H9 (cell line): ENCODE data around the gene RALGAPB. TPM values are rescaled to one million over a fixed set of nuclear protein-coding genes. Genes with fewer than 3 reads are reported as not detected.

ENCODE experiments used
- DNase-seq: peaks from one replicate; pipeline ENCODE4 v3.0.0-alpha.2; 2017
- H2AFZ ChIP-seq: one replicate; pipeline ENCODE4 v1.6.1; 2013; ENCODE audit warnings: mild to moderate bottlenecking, low read length, control low read depth, moderate library complexity
- H2AK5ac ChIP-seq: 2 replicates; pipeline ENCODE4 v1.6.1; 2013; ENCODE audit warnings: low read length, control low read depth, mixed read lengths; ENCODE audit not compliant: insufficient read length
- H2BK120ac ChIP-seq: one replicate; pipeline ENCODE4 v1.6.1; 2013; ENCODE audit warnings: low read depth, mild to moderate bottlenecking, low read length, control low read depth, inconsistent platforms; ENCODE audit not compliant: poor library complexity, severe bottlenecking
- H2BK12ac ChIP-seq: 2 replicates; pipeline ENCODE4 v1.6.1; 2013; ENCODE audit warnings: low read length, control low read depth, mixed read lengths, low read depth; ENCODE audit not compliant: insufficient read length
- H2BK15ac ChIP-seq: 2 replicates; pipeline ENCODE4 v1.6.1; 2013; ENCODE audit warnings: low read depth, low read length, control low read depth
- H2BK20ac ChIP-seq: one replicate; pipeline ENCODE4 v1.6.1; 2013; ENCODE audit warnings: low read depth, mild to moderate bottlenecking, low read length, control low read depth, inconsistent platforms; ENCODE audit not compliant: poor library complexity, severe bottlenecking
- H2BK5ac ChIP-seq: 2 replicates; pipeline ENCODE4 v1.6.1; 2013; ENCODE audit warnings: low read length, control low read depth, mixed read lengths; ENCODE audit not compliant: insufficient read length
- H3K14ac ChIP-seq: 2 replicates; pipeline ENCODE4 v1.6.1; 2013; ENCODE audit warnings: low read length, control low read depth; ENCODE audit not compliant: insufficient read depth
- H3K18ac ChIP-seq: 2 replicates; pipeline ENCODE4 v1.6.1; 2013; ENCODE audit warnings: low read depth, mild to moderate bottlenecking, mixed read lengths, low read length, control low read depth; ENCODE audit not compliant: insufficient read length
- H3K23ac ChIP-seq: 2 replicates; pipeline ENCODE4 v1.6.1; 2013; ENCODE audit warnings: low read length, control low read depth, mixed read lengths, low read depth; ENCODE audit not compliant: insufficient read length
- H3K23me2 ChIP-seq: 2 replicates; pipeline ENCODE4 v1.6.1; 2013; ENCODE audit warnings: low read depth, mild to moderate bottlenecking, mixed read lengths, low read length, control low read depth; ENCODE audit not compliant: insufficient read length, poor library complexity, severe bottlenecking
- H3K27ac ChIP-seq: 2 replicates; pipeline ENCODE4 v1.5.1; 2013; ENCODE audit warnings: low read length, control low read depth, mixed read lengths, low read depth; ENCODE audit not compliant: insufficient read length
- H3K27me3 ChIP-seq: 2 replicates; pipeline ENCODE4 v1.6.1; 2013; ENCODE audit warnings: low read length, control low read depth, inconsistent platforms; ENCODE audit not compliant: insufficient read depth
- H3K4ac ChIP-seq: 2 replicates; pipeline ENCODE4 v1.6.1; 2013; ENCODE audit warnings: low read depth, mild to moderate bottlenecking, control low read depth, inconsistent platforms, low read length, moderate library complexity
- H3K4me1 ChIP-seq: 2 replicates; pipeline ENCODE4 v1.6.1; 2013; ENCODE audit warnings: low read length, control low read depth, inconsistent platforms; ENCODE audit not compliant: insufficient read depth
- H3K4me2 ChIP-seq: 2 replicates; pipeline ENCODE4 v1.6.1; 2013; ENCODE audit warnings: low read length, control low read depth, mixed read lengths; ENCODE audit not compliant: insufficient read length, insufficient read depth
- H3K56ac ChIP-seq: 2 replicates; pipeline ENCODE4 v1.6.1; 2013; ENCODE audit warnings: low read depth, mild to moderate bottlenecking, mixed read lengths, low read length, control low read depth; ENCODE audit not compliant: insufficient read length
- H3K79me1 ChIP-seq: 2 replicates; pipeline ENCODE4 v1.6.1; 2013; ENCODE audit warnings: low read depth, mild to moderate bottlenecking, moderate library complexity, low read length, control low read depth, inconsistent platforms; ENCODE audit not compliant: insufficient read depth, poor library complexity, severe bottlenecking
- H3K79me2 ChIP-seq: 2 replicates; pipeline ENCODE4 v1.6.1; 2013; ENCODE audit warnings: low read length, control low read depth, inconsistent platforms; ENCODE audit not compliant: insufficient read depth
- H3K9ac ChIP-seq: 2 replicates; pipeline ENCODE4 v1.6.1; 2013; ENCODE audit warnings: low read length, control low read depth, mixed read lengths; ENCODE audit not compliant: insufficient read length; ENCODE audit errors: extremely low read depth
- H3K9me3 ChIP-seq: one replicate; pipeline ENCODE4 v1.6.1; 2013; ENCODE audit warnings: low read depth, low read length, inconsistent platforms; ENCODE audit not compliant: control insufficient read depth
- H3T11ph ChIP-seq: one replicate; pipeline ENCODE4 v1.6.1; 2013; ENCODE audit warnings: mild to moderate bottlenecking, low read length, control low read depth, inconsistent platforms
- H4K20me1 ChIP-seq: one replicate; pipeline ENCODE4 v1.6.1; 2013; ENCODE audit not compliant: control insufficient read depth, insufficient read length, insufficient read depth
- H4K5ac ChIP-seq: 2 replicates; pipeline ENCODE4 v1.6.1; 2013; ENCODE audit warnings: low read depth, mild to moderate bottlenecking, mixed read lengths, low read length, control low read depth; ENCODE audit not compliant: insufficient read length
- H4K8ac ChIP-seq: replicated peaks from 2 replicates; pipeline ENCODE4 v1.6.1; 2013; ENCODE audit warnings: low read length, control low read depth, mixed read lengths, low read depth; ENCODE audit not compliant: insufficient read length
- H4K91ac ChIP-seq: 2 replicates; pipeline ENCODE4 v1.6.1; 2013; ENCODE audit warnings: low read depth, mild to moderate bottlenecking, moderate library complexity, mixed read lengths, low read length, control low read depth; ENCODE audit not compliant: insufficient read length
- H3K27ac Mint-ChIP-seq, 3 experiments: 2 replicates in 2 of 3; 3 replicates in 1 of 3; pipeline ENCODE4 v1.8.0; 2020 to 2021; ENCODE audit warnings: mixed read lengths in 3 of 3, mild to moderate bottlenecking in 1 of 3, moderate library complexity in 1 of 3
- H3K27me3 Mint-ChIP-seq: 2 replicates; pipeline ENCODE4 v1.8.0; 2021; ENCODE audit warnings: low read depth, mild to moderate bottlenecking, moderate library complexity, mixed read lengths
- H3K36me3 Mint-ChIP-seq, 3 experiments: 2 replicates in 2 of 3; 3 replicates in 1 of 3; pipeline ENCODE4 v1.8.0; 2020 to 2021; ENCODE audit warnings: low read depth in 3 of 3, mixed read lengths in 3 of 3; ENCODE audit not compliant: insufficient read depth in 1 of 3
- H3K4me1 Mint-ChIP-seq, 2 experiments: 2 replicates each; pipeline ENCODE4 v1.8.0; 2020; ENCODE audit warnings: mixed read lengths in 2 of 2
- H3K4me3 Mint-ChIP-seq, 2 experiments: 2 replicates in 1 of 2; 3 replicates in 1 of 2; pipeline ENCODE4 v1.8.0; 2020 to 2021; ENCODE audit warnings: mild to moderate bottlenecking in 2 of 2, mixed read lengths in 2 of 2, moderate library complexity in 1 of 2
- H3K9me3 Mint-ChIP-seq, 2 experiments: 2 replicates in 1 of 2; 3 replicates in 1 of 2; pipeline ENCODE4 v1.8.0; 2020; ENCODE audit warnings: mild to moderate bottlenecking in 2 of 2, mixed read lengths in 2 of 2, moderate library complexity in 1 of 2
- WGBS: extraction: QIAGEN DNeasy Blood & Tissue Kit; methylation state at CpG from one replicate; pipeline ENCODE4 v1.1.7; 2013; ENCODE audit warnings: missing lambda C conversion rate, low lambda C conversion rate, mixed read lengths; ENCODE audit not compliant: insufficient read length; ENCODE audit errors: extremely low coverage; 5-methylcytosine and 5-hydroxymethylcytosine counted together
- total RNA-seq: library from RNA; stranded (reverse); gene quantifications from 2 replicates; pipeline ENCODE4 v1.2.1, GENCODE V29; 2021
- TF ChIP-seq, protein P1 (sequence below): fragments of 200-600 bp; sonication (generic); conservative IDR thresholded peaks from 3 replicates; pipeline ENCODE4 v1.8.0; 2021; ENCODE audit warnings: antibody characterized with exemption, mild to moderate bottlenecking

RALGAPB gene
- total RNA-seq, 1 experiment from 2014 or later: 28.5 TPM

DNA sequence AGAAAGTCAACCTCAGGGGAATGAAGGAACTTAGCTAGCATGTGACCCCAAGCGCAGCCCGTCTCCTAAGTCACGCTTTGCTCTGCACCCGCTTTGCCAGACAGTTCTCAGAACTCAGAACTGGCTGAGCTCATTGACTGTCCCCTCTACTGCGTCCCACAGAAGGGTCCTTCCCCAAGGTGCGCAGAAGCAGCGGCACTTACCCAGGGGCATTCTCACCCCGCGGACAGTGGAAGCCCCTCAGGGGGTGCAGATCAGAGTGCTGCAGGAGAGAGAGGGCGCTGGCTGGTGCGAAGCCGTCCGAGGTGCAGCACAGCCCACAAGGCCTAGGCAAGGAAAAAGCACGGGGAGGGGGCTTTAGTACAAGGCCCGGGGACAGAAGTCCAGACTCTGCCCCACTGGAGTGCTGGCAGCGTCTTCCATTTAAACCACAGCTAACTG, 38.3 kb upstream of the RALGAPB start:
- Histone ChIP-seq H4K91ac (peak overlapping the region; percentile 78), H3K9me3 (no peaks in the 10 kb centered on the region), H2AK5ac (no peak overlapping the region), H3K56ac (no peak overlapping the region), H3K79me1 (peaks cover 13% of the 10 kb centered on the region), H2BK15ac (no peak overlapping the region), H3K27ac (no peak overlapping the region), H3K4me2 (peak overlapping the region; percentile 73), H3K27me3 (no peaks in the 10 kb centered on the region), H3K18ac (peak overlapping the region; percentile 82), H3K14ac (peak overlapping the region; percentile 92; the same call in 1 of the 2 replicates), H3K23ac (no peak overlapping the region), H3K4me1 (peaks cover 2% of the 10 kb centered on the region; the same call in 1 of the 2 replicates), H4K5ac (no peak overlapping the region), H4K20me1 (peaks cover 5% of the 10 kb centered on the region), H3K4ac (peak overlapping the region; percentile 59; the same call in 1 of the 2 replicates), H3K79me2 (peaks cover 46% of the 10 kb centered on the region; the same call in 1 of the 2 replicates), H2BK120ac (peak overlapping the region; percentile 8), H2AFZ (no peak overlapping the region), H2BK12ac (no peak overlapping the region), H3K9ac (peak overlapping the region; percentile 93), H3T11ph (no peak overlapping the region), H2BK5ac (no peak overlapping the region), H3K23me2 (peaks cover 9% of the 10 kb centered on the region), H2BK20ac (no peak overlapping the region), H4K8ac (no peak overlapping the region)
- TF ChIP-seq, protein P1, sequence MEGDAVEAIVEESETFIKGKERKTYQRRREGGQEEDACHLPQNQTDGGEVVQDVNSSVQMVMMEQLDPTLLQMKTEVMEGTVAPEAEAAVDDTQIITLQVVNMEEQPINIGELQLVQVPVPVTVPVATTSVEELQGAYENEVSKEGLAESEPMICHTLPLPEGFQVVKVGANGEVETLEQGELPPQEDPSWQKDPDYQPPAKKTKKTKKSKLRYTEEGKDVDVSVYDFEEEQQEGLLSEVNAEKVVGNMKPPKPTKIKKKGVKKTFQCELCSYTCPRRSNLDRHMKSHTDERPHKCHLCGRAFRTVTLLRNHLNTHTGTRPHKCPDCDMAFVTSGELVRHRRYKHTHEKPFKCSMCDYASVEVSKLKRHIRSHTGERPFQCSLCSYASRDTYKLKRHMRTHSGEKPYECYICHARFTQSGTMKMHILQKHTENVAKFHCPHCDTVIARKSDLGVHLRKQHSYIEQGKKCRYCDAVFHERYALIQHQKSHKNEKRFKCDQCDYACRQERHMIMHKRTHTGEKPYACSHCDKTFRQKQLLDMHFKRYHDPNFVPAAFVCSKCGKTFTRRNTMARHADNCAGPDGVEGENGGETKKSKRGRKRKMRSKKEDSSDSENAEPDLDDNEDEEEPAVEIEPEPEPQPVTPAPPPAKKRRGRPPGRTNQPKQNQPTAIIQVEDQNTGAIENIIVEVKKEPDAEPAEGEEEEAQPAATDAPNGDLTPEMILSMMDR: no peak
- no peak for DNase-seq
- Mint-ChIP-seq H3K27ac (peak overlapping the region; percentile 84 to 99 (median 99); a peak in 6 of 7 replicates), H3K36me3 (peaks cover 49 to 53% (median 51%) of the 10 kb centered on the region in 3 experiments), H3K4me1 (peaks cover 26 to 28% of the 10 kb centered on the region in 2 experiments), H3K27me3 (peaks cover 8% of the 10 kb centered on the region), H3K9me3 (peaks cover 0 to 1% of the 10 kb centered on the region in 2 experiments; a peak in 1 of 5 replicates), H3K4me3 (peak overlapping the region; percentile 96 to 98)
- WGBS: no CpG with 5 or more reads among the region's 16 CpGs
